Kidney epithelial cell (primary cell): ENCODE results near the gene FOXB2. TPM values are rescaled to one million over a fixed set of nuclear protein-coding genes. Genes with fewer than 3 reads are reported as not detected.

Experiments
- DNase-seq: peaks from one replicate; pipeline ENCODE4 v3.0.0-alpha.2; 2010; ENCODE audit warnings: low read depth
- H3K27me3 ChIP-seq: 2 replicates; pipeline ENCODE4 v1.6.0; 2011; ENCODE audit warnings: low read length; ENCODE audit not compliant: control insufficient read depth, insufficient read depth
- H3K36me3 ChIP-seq: 2 replicates; pipeline ENCODE4 v1.5.1; 2011; ENCODE audit warnings: low read length; ENCODE audit not compliant: control insufficient read depth, insufficient read depth
- H3K4me3 ChIP-seq: 2 replicates; pipeline ENCODE4 v1.5.1; 2011; ENCODE audit warnings: low read depth, mild to moderate bottlenecking, control low read depth, low read length
- CTCF ChIP-seq: IDR thresholded peaks from 2 replicates; pipeline ENCODE4 v1.5.1; 2011; ENCODE audit warnings: mild to moderate bottlenecking, moderate library complexity, low read length, control low read depth, inconsistent platforms; ENCODE audit not compliant: insufficient read depth, poor library complexity, severe bottlenecking
- total RNA-seq: library from RNA; depleted of rRNA; stranded (reverse); fragments of >200 nt; gene quantifications from 2 replicates; pipeline ENCODE4 v1.2.3, GENCODE V29; 2015

Gene FOXB2
- total RNA-seq, 1 donor from 2014 or later: not detected

GRCh38 chr9:76987594-76988200, 31.8 kb upstream of the FOXB2 start:
- H3K36me3 ChIP-seq: no peaks in the 10 kb centered on the region
- H3K27me3 ChIP-seq: no peaks in the 10 kb centered on the region
- no peak overlapping the region for H3K4me3 ChIP-seq
- no peak for DNase-seq
- peak; percentile 50 for TF ChIP-seq CTCF

DNA sequence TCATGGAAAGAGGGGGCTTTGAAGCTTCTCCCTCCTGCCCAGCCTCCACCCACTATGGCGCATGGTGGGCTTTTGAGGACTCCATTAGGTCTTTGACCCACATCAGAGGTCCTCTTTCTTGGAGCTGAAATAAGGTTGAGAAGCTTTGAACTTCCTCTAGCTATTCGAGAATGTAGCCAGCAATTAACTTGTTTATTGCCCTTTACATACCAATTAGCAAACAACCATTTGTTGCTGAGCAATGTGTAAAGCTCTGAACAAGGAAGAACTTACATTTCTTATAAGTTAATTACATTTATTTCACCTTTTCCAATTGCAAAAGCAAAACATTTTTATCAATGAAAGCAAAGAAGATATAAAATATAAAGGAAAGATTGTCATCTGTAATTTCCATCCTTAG, 30.5 kb upstream of the FOXB2 start:
- no peaks in the 10 kb centered on the region for H3K27me3 ChIP-seq
- DNase-seq: no peak
- H3K4me3 ChIP-seq: no peak overlapping the region
- TF ChIP-seq CTCF: no peak
- no peaks in the 10 kb centered on the region for H3K36me3 ChIP-seq

GRCh38 chr9:76989501-76989900, 30.0 kb upstream of the FOXB2 start:
- no peak for TF ChIP-seq CTCF
- DNase-seq: no peak
- Histone ChIP-seq H3K27me3 (no peaks in the 10 kb centered on the region), H3K36me3 (no peaks in the 10 kb centered on the region), H3K4me3 (no peak overlapping the region)

DNA sequence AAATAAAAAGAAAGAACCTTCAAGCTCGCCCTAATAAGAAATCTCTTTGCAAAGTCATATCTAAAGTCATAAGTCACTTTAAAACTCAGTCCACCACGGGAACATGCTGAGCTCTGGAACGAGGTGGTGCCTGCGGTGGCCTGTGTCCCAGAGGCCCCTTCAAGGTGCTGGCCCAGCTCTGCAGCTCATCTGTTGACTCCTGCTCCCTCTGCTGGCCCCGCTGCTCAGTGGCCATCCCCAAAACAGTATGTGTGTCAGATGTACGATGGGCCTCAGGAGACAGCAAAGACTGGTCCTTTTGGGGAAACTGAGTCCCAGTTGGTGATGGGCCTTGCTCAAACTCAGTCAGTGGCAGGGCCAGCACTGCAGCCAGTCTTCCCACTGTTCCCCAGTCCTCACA, 22.8 kb upstream of the FOXB2 start:
- Histone ChIP-seq H3K27me3 (no peaks in the 10 kb centered on the region), H3K4me3 (no peak overlapping the region), H3K36me3 (no peaks in the 10 kb centered on the region)
- peak; percentile 64 for TF ChIP-seq CTCF
- DNase-seq: no peak

- no peak overlapping the region for H3K4me3 ChIP-seq
- TF ChIP-seq CTCF: no peak
- DNase-seq: no peak
- H3K36me3 ChIP-seq: no peaks in the 10 kb centered on the region
- no peaks in the 10 kb centered on the region for H3K27me3 ChIP-seq
Observed at GRCh38 chr9:76999261-76999660, 20.2 kb upstream of the FOXB2 start.

- TF ChIP-seq CTCF: no peak
- H3K36me3 ChIP-seq: no peaks in the 10 kb centered on the region
- H3K27me3 ChIP-seq: no peaks in the 10 kb centered on the region
- no peak for DNase-seq
- no peak overlapping the region for H3K4me3 ChIP-seq
Observed at GRCh38 chr9:77000330-77000729, 19.1 kb upstream of the FOXB2 start.
